Mesendoderm (in vitro differentiated cells): ENCODE results near the gene GMCL1.
A peak's percentile ranks its signal among the peaks of the same experiment; 100 is the strongest.

Source experiments
- DNase-seq: peaks from one replicate; pipeline ENCODE4 v3.0.0; 2013
- H2AK5ac ChIP-seq: 2 replicates; pipeline ENCODE4 v1.6.1; 2013; ENCODE audit warnings: low read length, inconsistent platforms
- H2BK120ac ChIP-seq: 2 replicates; pipeline ENCODE4 v1.6.1; 2013; ENCODE audit warnings: low read depth, mild to moderate bottlenecking, low read length, moderate library complexity, mixed read lengths
- H2BK15ac ChIP-seq: replicated peaks from 2 replicates; pipeline ENCODE4 v1.6.1; 2013; ENCODE audit warnings: low read depth, mild to moderate bottlenecking, moderate library complexity
- H2BK5ac ChIP-seq: 2 replicates; pipeline ENCODE4 v1.6.1; 2013; ENCODE audit warnings: low read length, inconsistent platforms
- H3K18ac ChIP-seq: 2 replicates; pipeline ENCODE4 v1.6.1; 2013; ENCODE audit warnings: mild to moderate bottlenecking, low read length, mixed read lengths
- H3K23ac ChIP-seq: one replicate; pipeline ENCODE4 v1.6.1; 2013; ENCODE audit warnings: low read length
- H3K27ac ChIP-seq: 2 replicates; pipeline ENCODE4 v1.5.1; 2013; ENCODE audit warnings: low read depth, mild to moderate bottlenecking, inconsistent platforms, low read length, moderate library complexity
- H3K27me3 ChIP-seq: 2 replicates; pipeline ENCODE4 v1.6.1; 2013; ENCODE audit warnings: low read length, control low read depth, mild to moderate bottlenecking, inconsistent platforms; ENCODE audit not compliant: insufficient read depth, poor library complexity
- H3K36me3 ChIP-seq: 2 replicates; pipeline ENCODE4 v1.6.1; 2013; ENCODE audit warnings: low read length, inconsistent platforms; ENCODE audit not compliant: control insufficient read depth, insufficient read depth
- H3K4ac ChIP-seq: one replicate; pipeline ENCODE4 v1.6.1; 2013; ENCODE audit warnings: low read depth, mild to moderate bottlenecking, low read length, moderate library complexity
- H3K4me1 ChIP-seq: 2 replicates; pipeline ENCODE4 v1.6.1; 2013; ENCODE audit warnings: low read depth, low read length, inconsistent platforms; ENCODE audit not compliant: control insufficient read depth
- H3K4me2 ChIP-seq: 2 replicates; pipeline ENCODE4 v1.6.1; 2013; ENCODE audit warnings: low read length
- H3K4me3 ChIP-seq: 2 replicates; pipeline ENCODE4 v1.5.1; 2013; ENCODE audit warnings: mild to moderate bottlenecking, low read length
- H3K56ac ChIP-seq: one replicate; pipeline ENCODE4 v1.6.1; 2013; ENCODE audit warnings: low read length
- H3K79me1 ChIP-seq: 2 replicates; pipeline ENCODE4 v1.6.1; 2013; ENCODE audit warnings: low read length, inconsistent platforms
- H3K79me2 ChIP-seq: 2 replicates; pipeline ENCODE4 v1.6.1; 2013; ENCODE audit warnings: mild to moderate bottlenecking, low read length; ENCODE audit not compliant: control insufficient read depth, insufficient read depth
- H3K9ac ChIP-seq: 2 replicates; pipeline ENCODE4 v1.6.1; 2013; ENCODE audit warnings: low read length, inconsistent platforms
- H4K5ac ChIP-seq: one replicate; pipeline ENCODE4 v1.6.1; 2013; ENCODE audit warnings: low read length
- H4K8ac ChIP-seq: one replicate; pipeline ENCODE4 v1.6.1; 2013; ENCODE audit warnings: low read depth, mild to moderate bottlenecking, control low read depth, low read length, moderate library complexity
- WGBS: extraction: QIAGEN DNeasy Blood & Tissue Kit; methylation state at CpG from one replicate; pipeline ENCODE4 v1.1.7; 2013; ENCODE audit warnings: low lambda C conversion rate, missing lambda C conversion rate; ENCODE audit not compliant: insufficient coverage; ENCODE audit errors: extremely low coverage; 5-methylcytosine and 5-hydroxymethylcytosine counted together

GMCL1 gene

GRCh38 chr2:69810550-69810949 is 18.9 kb upstream of the GMCL1 start:
- no peak overlapping the region for H3K27ac ChIP-seq
- no peaks in the 10 kb centered on the region for H3K36me3 ChIP-seq
- H3K18ac ChIP-seq, result no peak overlapping the region
- no peak overlapping the region for H2AK5ac ChIP-seq
- no peaks in the 10 kb centered on the region for H3K4me1 ChIP-seq
- H3K4me2 ChIP-seq, result no peak overlapping the region
- no peak overlapping the region for H2BK15ac ChIP-seq
- no peak overlapping the region for H3K9ac ChIP-seq
- no CpG with 5 or more reads among the region's 6 CpGs for WGBS
- no peaks in the 10 kb centered on the region for H3K79me1 ChIP-seq
- no peak overlapping the region for H2BK120ac ChIP-seq
- no peak overlapping the region for H4K8ac ChIP-seq
- H3K79me2 ChIP-seq, result no peaks in the 10 kb centered on the region
- no peak overlapping the region for H3K56ac ChIP-seq
- no peak overlapping the region for H3K23ac ChIP-seq
- H2BK5ac ChIP-seq, result no peak overlapping the region
- DNase-seq, result no peak
- H4K5ac ChIP-seq, result no peak overlapping the region
- H3K27me3 ChIP-seq, result no peaks in the 10 kb centered on the region
- no peak overlapping the region for H3K4ac ChIP-seq
- no peak overlapping the region for H3K4me3 ChIP-seq

GRCh38 chr2:69811018-69811417 is 18.4 kb upstream of the GMCL1 start:
- Histone ChIP-seq H3K23ac (no peak overlapping the region), H4K8ac (no peak overlapping the region), H3K4ac (no peak overlapping the region), H3K4me3 (no peak overlapping the region), H2AK5ac (no peak overlapping the region), H3K56ac (no peak overlapping the region), H3K79me1 (no peaks in the 10 kb centered on the region), H3K9ac (no peak overlapping the region), H2BK120ac (no peak overlapping the region), H3K36me3 (no peaks in the 10 kb centered on the region), H3K4me1 (no peaks in the 10 kb centered on the region), H3K79me2 (no peaks in the 10 kb centered on the region), H3K27me3 (no peaks in the 10 kb centered on the region), H3K4me2 (no peak overlapping the region), H2BK5ac (no peak overlapping the region), H4K5ac (no peak overlapping the region), H3K18ac (no peak overlapping the region), H2BK15ac (no peak overlapping the region), H3K27ac (no peak overlapping the region)
- WGBS, result no CpG with 5 or more reads among the region's 5 CpGs
- DNase-seq, result no peak

- Histone ChIP-seq H2BK15ac (no peak overlapping the region), H3K18ac (no peak overlapping the region), H3K27me3 (no peaks in the 10 kb centered on the region), H2BK120ac (no peak overlapping the region), H3K4me3 (no peak overlapping the region), H4K5ac (no peak overlapping the region), H3K9ac (no peak overlapping the region), H3K79me1 (no peaks in the 10 kb centered on the region), H3K4ac (no peak overlapping the region), H3K27ac (no peak overlapping the region), H2AK5ac (no peak overlapping the region), H4K8ac (no peak overlapping the region), H3K4me2 (no peak overlapping the region), H3K56ac (no peak overlapping the region), H3K4me1 (no peaks in the 10 kb centered on the region), H3K79me2 (no peaks in the 10 kb centered on the region), H3K23ac (no peak overlapping the region), H2BK5ac (no peak overlapping the region), H3K36me3 (no peaks in the 10 kb centered on the region)
- DNase-seq, result no peak
- WGBS, result no CpG with 5 or more reads among the region's 3 CpGs
Measured at GRCh38 chr2:69811591-69811990, 17.9 kb upstream of the GMCL1 start.

- no peak overlapping the region for H3K27ac ChIP-seq
- H2BK5ac ChIP-seq, result no peak overlapping the region
- H3K4ac ChIP-seq, result no peak overlapping the region
- H3K56ac ChIP-seq, result no peak overlapping the region
- no CpG with 5 or more reads among the region's 1 CpG for WGBS
- DNase-seq, result no peak
- no peak overlapping the region for H3K9ac ChIP-seq
- no peak overlapping the region for H3K4me3 ChIP-seq
- H2BK120ac ChIP-seq, result no peak overlapping the region
- no peak overlapping the region for H4K5ac ChIP-seq
- H3K79me1 ChIP-seq, result no peaks in the 10 kb centered on the region
- H3K27me3 ChIP-seq, result no peaks in the 10 kb centered on the region
- H3K4me1 ChIP-seq, result no peaks in the 10 kb centered on the region
- no peak overlapping the region for H3K4me2 ChIP-seq
- H4K8ac ChIP-seq, result no peak overlapping the region
- H3K23ac ChIP-seq, result no peak overlapping the region
- H2AK5ac ChIP-seq, result no peak overlapping the region
- H3K79me2 ChIP-seq, result no peaks in the 10 kb centered on the region
- no peaks in the 10 kb centered on the region for H3K36me3 ChIP-seq
- H2BK15ac ChIP-seq, result no peak overlapping the region
- peak overlapping the region; percentile 47 for H3K18ac ChIP-seq
Measured at GRCh38 chr2:69815717-69816116, 13.7 kb upstream of the GMCL1 start.

GRCh38 chr2:69816923-69817542 is 12.4 kb upstream of the GMCL1 start:
- Histone ChIP-seq H3K23ac (no peak overlapping the region), H3K4me3 (no peak overlapping the region), H2BK120ac (no peak overlapping the region), H3K4me1 (no peaks in the 10 kb centered on the region), H3K56ac (no peak overlapping the region), H3K27ac (no peak overlapping the region), H3K4me2 (no peak overlapping the region), H3K4ac (no peak overlapping the region), H3K27me3 (no peaks in the 10 kb centered on the region), H4K8ac (no peak overlapping the region), H2BK15ac (no peak overlapping the region), H3K79me2 (no peaks in the 10 kb centered on the region), H4K5ac (no peak overlapping the region), H3K79me1 (no peaks in the 10 kb centered on the region), H3K36me3 (no peaks in the 10 kb centered on the region), H3K18ac (no peak overlapping the region), H2BK5ac (no peak overlapping the region), H3K9ac (no peak overlapping the region), H2AK5ac (no peak overlapping the region)
- DNase-seq, result peak; percentile 91
- no CpG with 5 or more reads among the region's 3 CpGs for WGBS
